ENCODE measurements around the gene ZMAT5. TPM values are rescaled to one million over a fixed set of nuclear protein-coding genes. Genes with fewer than 3 reads are reported as not detected.
A peak's percentile ranks its signal among the peaks of the same experiment; 100 is the strongest.

ZMAT5 gene
- total RNA-seq, 1 donor from 2014 or later: 16.9 TPM

- Mint-ChIP-seq H3K36me3 (ENCODE audit: unreplicated experiment) (no peaks in the 10 kb centered on the region), H3K27me3 (ENCODE audit: unreplicated experiment) (peaks cover 5% of the 10 kb centered on the region), H3K27ac (ENCODE audit: unreplicated experiment) (peak within 1 kb of the TSS; percentile 99), H3K4me3 (ENCODE audit: unreplicated experiment) (peak within 1 kb of the TSS; percentile 99), H3K4me1 (ENCODE audit: low read depth, unreplicated experiment) (peaks cover 12% of the 10 kb centered on the region), H3K9me3 (ENCODE audit: unreplicated experiment) (peaks cover 6% of the 10 kb centered on the region)
- TF ChIP-seq CTCF (IDR thresholded peaks at IDR 0.05; ENCODE audit: partially characterized antibody, unreplicated experiment): no peak
- peak; percentile 95 for DNase-seq
Measured at GRCh38 chr22:29767171-29768051, 604 bp upstream of the ZMAT5 start, which contains the start of gene UQCR10. TSS of gene UQCR10 (plus strand) at chr22:29767369. CDS start at chr22:29767399, 30 bp downstream.

GRCh38 chr22:29765905-29766631 is 739 bp downstream of the ZMAT5 start:
- Mint-ChIP-seq H3K27ac (ENCODE audit: unreplicated experiment) (peak overlapping the region; percentile 99), H3K4me3 (ENCODE audit: unreplicated experiment) (peak overlapping the region; percentile 99), H3K4me1 (ENCODE audit: low read depth, unreplicated experiment) (peaks cover 9% of the 10 kb centered on the region), H3K27me3 (ENCODE audit: unreplicated experiment) (peaks cover 3% of the 10 kb centered on the region), H3K36me3 (ENCODE audit: unreplicated experiment) (no peaks in the 10 kb centered on the region), H3K9me3 (ENCODE audit: unreplicated experiment) (peaks cover 3% of the 10 kb centered on the region)
- no peak for TF ChIP-seq CTCF (IDR thresholded peaks at IDR 0.05; ENCODE audit: partially characterized antibody, unreplicated experiment)
- DNase-seq: no peak

GRCh38 chr22:29762263-29762662 is 4.5 kb downstream of the ZMAT5 start:
- H3K4me1 Mint-ChIP-seq (ENCODE audit: low read depth, unreplicated experiment): peaks cover 12% of the 10 kb centered on the region
- H3K36me3 Mint-ChIP-seq (ENCODE audit: unreplicated experiment): no peaks in the 10 kb centered on the region
- no peak for TF ChIP-seq CTCF (IDR thresholded peaks at IDR 0.05; ENCODE audit: partially characterized antibody, unreplicated experiment)
- H3K27ac Mint-ChIP-seq (ENCODE audit: unreplicated experiment): no peak overlapping the region
- H3K9me3 Mint-ChIP-seq (ENCODE audit: unreplicated experiment): peaks cover 2% of the 10 kb centered on the region
- no peak for DNase-seq
- H3K27me3 Mint-ChIP-seq (ENCODE audit: unreplicated experiment): peaks cover under 1% of the 10 kb centered on the region
- no peak overlapping the region for H3K4me3 Mint-ChIP-seq (ENCODE audit: unreplicated experiment)

GRCh38 chr22:29758959-29759358 is 7.8 kb downstream of the ZMAT5 start:
- no peak overlapping the region for H3K27ac Mint-ChIP-seq (ENCODE audit: unreplicated experiment)
- H3K4me1 Mint-ChIP-seq (ENCODE audit: low read depth, unreplicated experiment): peaks cover 6% of the 10 kb centered on the region
- DNase-seq: no peak
- H3K36me3 Mint-ChIP-seq (ENCODE audit: unreplicated experiment): no peaks in the 10 kb centered on the region
- H3K9me3 Mint-ChIP-seq (ENCODE audit: unreplicated experiment): no peaks in the 10 kb centered on the region
- TF ChIP-seq CTCF (IDR thresholded peaks at IDR 0.05; ENCODE audit: partially characterized antibody, unreplicated experiment): no peak
- no peak overlapping the region for H3K4me3 Mint-ChIP-seq (ENCODE audit: unreplicated experiment)
- peaks cover 4% of the 10 kb centered on the region for H3K27me3 Mint-ChIP-seq (ENCODE audit: unreplicated experiment)
